ENCODE results near the gene PIH1D2. TPM values are rescaled to one million over a fixed set of nuclear protein-coding genes. Genes with fewer than 3 reads are reported as not detected.

PIH1D2 gene
- total and polyA plus RNA-seq, 2 of the 8 experiments (the other 6 are each of a cell fraction or from before 2014, with no cell fraction given) = 0.53 to 0.73 TPM

DNA sequence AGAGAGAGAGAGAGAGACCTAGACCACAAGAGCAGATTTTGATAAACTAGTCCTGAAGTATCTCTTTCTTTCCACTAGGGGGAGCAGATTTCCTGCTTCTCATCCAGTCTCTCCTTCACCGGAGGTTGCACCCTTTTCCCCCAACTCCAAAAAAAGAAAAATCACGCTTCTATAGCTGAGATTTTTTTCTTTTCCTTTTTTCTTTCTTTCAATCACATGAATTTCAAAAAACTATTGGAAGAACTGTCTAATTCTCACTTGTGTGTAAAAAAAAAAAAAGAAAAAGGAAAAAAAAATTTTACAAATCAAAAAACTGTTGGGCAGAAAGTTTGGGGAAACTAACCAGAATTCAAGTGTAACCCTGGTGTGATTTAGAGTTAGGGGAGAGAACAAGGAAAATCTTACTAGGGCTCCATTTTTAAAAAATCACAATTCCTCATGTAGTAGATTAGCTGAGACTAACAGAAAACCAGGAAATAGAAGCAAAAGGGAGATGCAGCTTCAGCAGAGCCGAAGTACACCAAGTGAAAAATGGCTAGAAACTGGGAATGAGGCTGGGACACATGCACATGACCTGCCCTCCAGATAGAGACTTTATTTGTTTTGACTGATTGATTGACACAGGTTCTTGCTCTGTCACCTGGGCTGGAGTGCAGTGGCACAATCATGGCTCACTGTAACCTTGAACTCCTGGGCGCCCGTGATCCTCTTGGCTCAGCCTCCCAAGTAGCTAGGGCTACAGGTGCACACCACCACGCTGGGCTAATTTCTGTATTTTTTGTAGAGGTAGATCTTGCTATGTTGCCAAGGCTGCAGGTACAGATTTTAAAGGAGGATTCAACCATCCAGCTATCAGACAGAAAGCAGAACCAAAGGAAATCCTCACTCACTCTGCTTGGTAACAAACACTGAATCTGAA is 40.0 kb upstream of the PIH1D2 start (continued):
- TF ChIP-seq, protein P1, sequence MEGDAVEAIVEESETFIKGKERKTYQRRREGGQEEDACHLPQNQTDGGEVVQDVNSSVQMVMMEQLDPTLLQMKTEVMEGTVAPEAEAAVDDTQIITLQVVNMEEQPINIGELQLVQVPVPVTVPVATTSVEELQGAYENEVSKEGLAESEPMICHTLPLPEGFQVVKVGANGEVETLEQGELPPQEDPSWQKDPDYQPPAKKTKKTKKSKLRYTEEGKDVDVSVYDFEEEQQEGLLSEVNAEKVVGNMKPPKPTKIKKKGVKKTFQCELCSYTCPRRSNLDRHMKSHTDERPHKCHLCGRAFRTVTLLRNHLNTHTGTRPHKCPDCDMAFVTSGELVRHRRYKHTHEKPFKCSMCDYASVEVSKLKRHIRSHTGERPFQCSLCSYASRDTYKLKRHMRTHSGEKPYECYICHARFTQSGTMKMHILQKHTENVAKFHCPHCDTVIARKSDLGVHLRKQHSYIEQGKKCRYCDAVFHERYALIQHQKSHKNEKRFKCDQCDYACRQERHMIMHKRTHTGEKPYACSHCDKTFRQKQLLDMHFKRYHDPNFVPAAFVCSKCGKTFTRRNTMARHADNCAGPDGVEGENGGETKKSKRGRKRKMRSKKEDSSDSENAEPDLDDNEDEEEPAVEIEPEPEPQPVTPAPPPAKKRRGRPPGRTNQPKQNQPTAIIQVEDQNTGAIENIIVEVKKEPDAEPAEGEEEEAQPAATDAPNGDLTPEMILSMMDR (IDR thresholded peaks at IDR 0.05; ENCODE audit: control extremely low read depth in 1 of 3, insufficient read depth in 1 of 3, low read depth in 1 of 3, low read length in 3 of 3) = peak in 2 of 3 experiments; percentile 53 to 59; a peak in 3 of 4 replicates
- TF ChIP-seq GTF2F1 (IDR thresholded peaks at IDR 0.05; ENCODE audit: borderline replicate concordance, low read depth, low read length) (no peak), CBX8 (IDR thresholded peaks at IDR 0.05; ENCODE audit: borderline replicate concordance, low read depth, low read length) (no peak), SUZ12 (IDR thresholded peaks at IDR 0.05; ENCODE audit: low read length) (no peak)

All from H1 (cell line).